Measurements from ENCODE around the gene SPOPL. TPM values are rescaled to one million over a fixed set of nuclear protein-coding genes. Genes with fewer than 3 reads are reported as not detected.

Gene SPOPL
- total RNA-seq, 2 experiments from 2014 or later, result 15.2 to 15.3 TPM

DNA sequence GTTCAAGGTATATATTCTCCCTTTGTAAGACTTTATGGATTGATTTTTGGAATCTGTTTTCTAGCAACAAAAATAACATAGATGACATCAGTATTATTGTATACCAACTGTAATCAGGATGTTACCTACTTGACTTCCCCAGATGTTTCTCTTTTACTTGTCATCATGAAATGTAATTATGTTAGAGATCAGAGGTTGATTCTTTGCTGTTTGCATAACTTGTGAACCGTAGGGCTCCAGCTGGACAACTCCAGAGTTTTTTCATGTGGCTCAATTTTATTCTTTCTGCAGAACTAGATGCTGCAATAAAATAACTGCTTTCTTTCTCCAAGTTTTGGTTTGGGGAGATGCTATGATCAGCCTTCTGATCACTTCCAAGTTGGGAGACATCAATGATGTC, 58.1 kb downstream of the SPOPL start:
- Mint-ChIP-seq H3K36me3 (peaks cover 35% of the 10 kb centered on the region), H3K9me3 (ENCODE audit: low read depth) (no peaks in the 10 kb centered on the region), H3K27me3 (no peaks in the 10 kb centered on the region), H3K4me1 (no peaks in the 10 kb centered on the region), H3K27ac (no peak overlapping the region), H3K4me3 (no peak overlapping the region)
- no peak for DNase-seq
- ATAC-seq, result no peak
- CTCF ChIA-PET, result no interaction called here

DNA sequence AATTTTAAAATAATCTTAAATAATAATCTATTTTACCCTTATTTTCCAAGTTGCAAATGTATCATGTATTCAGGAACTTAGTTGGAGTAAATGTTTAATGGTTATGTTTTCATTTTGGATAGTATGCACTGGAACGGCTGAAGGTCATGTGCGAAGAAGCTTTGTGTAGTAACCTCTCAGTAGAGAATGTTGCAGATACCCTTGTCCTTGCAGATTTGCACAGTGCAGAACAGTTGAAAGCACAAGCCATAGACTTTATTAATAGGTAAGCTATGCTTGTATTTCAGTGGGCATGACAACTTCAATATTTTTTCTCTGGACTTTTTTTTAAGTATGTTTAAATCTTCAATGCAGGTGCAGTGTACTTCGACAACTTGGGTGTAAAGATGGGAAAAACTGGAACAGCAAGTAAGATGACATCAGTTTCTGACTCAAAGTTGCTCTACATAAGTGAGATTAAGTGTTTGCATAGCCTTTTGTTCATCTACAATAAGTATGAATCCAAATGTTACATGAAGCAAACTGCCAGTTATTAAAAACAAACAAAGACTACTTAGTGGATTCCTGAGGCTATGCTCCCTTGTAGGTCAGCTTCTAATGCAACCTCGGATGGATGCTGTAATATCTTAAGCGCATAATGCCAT, 63.1 kb downstream of the SPOPL start:
- Mint-ChIP-seq H3K27ac (no peak overlapping the region), H3K36me3 (peaks cover 29% of the 10 kb centered on the region), H3K4me3 (no peak overlapping the region), H3K4me1 (no peaks in the 10 kb centered on the region), H3K9me3 (ENCODE audit: low read depth) (no peaks in the 10 kb centered on the region), H3K27me3 (no peaks in the 10 kb centered on the region)
- DNase-seq, result no peak
- no peak for ATAC-seq
- CTCF ChIA-PET, result no interaction called here

DNA sequence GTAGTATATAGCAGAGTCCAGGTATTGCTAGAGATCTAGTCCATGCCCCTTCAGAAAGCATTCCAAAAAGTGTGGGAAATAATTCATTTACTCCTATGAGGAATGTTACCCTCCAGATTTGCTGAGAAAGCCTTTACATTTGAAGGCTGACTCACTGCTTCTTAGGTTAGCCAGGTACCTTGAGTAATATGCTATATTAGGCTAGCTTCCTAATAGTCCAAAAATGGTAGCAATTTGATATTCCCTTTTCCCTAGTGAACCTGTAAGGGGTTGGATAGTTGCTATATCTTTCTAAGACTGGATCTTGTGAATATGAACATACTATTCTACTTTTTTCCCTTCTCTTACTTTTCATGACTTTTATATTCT, 63.6 kb downstream of the SPOPL start:
- DNase-seq (no peak), ATAC-seq (no peak)
- H3K36me3 Mint-ChIP-seq, result peaks cover 29% of the 10 kb centered on the region
- no peaks in the 10 kb centered on the region for H3K9me3 Mint-ChIP-seq (ENCODE audit: low read depth)
- H3K27ac Mint-ChIP-seq, result no peak overlapping the region
- H3K4me3 Mint-ChIP-seq, result no peak overlapping the region
- H3K4me1 Mint-ChIP-seq, result no peaks in the 10 kb centered on the region
- CTCF ChIA-PET, result no interaction called here
- H3K27me3 Mint-ChIP-seq, result no peaks in the 10 kb centered on the region

DNA sequence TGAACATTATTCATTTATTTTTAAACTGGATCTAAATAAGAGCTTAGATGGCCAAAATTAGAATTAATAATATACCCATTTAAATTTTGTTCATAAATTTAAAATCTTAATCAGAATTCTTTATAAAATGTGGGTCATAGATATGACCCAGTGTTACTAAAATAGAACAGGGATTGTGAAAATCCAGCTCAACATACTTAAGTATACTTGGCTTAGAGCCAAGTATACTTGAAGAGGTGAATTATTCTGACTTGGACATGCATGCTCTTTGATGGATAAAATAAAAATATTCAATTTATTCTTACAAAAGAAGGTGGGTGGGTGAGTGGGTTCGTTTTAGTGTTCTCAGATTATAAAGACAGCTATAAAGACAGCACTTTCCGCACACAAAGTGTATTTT, 70.7 kb downstream of the SPOPL start:
- Mint-ChIP-seq H3K4me1 (no peaks in the 10 kb centered on the region), H3K9me3 (ENCODE audit: low read depth) (peaks cover 3% of the 10 kb centered on the region), H3K27ac (no peak overlapping the region), H3K36me3 (peaks cover 38% of the 10 kb centered on the region), H3K4me3 (no peak overlapping the region), H3K27me3 (no peaks in the 10 kb centered on the region)
- ATAC-seq (no peak), DNase-seq (no peak)
- CTCF ChIA-PET, result no interaction called here

DNA sequence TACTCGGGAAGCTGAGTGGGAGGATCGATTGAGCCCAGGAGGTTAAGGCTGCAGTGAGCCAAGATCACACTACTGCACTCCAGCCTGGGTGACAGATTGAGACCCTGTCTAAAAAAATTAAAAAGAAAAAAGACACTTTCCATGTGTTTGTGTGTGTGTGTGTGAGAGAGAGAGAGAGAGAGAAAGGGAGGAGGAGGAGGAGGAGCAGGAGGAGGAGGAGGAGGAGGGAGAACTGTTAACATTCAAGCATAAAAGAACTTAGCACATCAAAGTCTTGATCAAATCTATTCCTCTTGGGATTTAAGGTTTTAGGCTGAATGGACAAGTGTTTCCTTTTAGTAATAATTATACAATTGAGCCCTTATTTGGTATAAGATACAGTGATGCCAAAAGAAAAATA, 75.5 kb downstream of the SPOPL start:
- peaks cover 37% of the 10 kb centered on the region for H3K36me3 Mint-ChIP-seq
- peaks cover 3% of the 10 kb centered on the region for H3K9me3 Mint-ChIP-seq (ENCODE audit: low read depth)
- ATAC-seq (no peak), DNase-seq (no peak)
- H3K27me3 Mint-ChIP-seq, result no peaks in the 10 kb centered on the region
- CTCF ChIA-PET, result interaction anchor here (1.4 kb wide), 1 partner anchor 11 kb away, joined by 3 read pairs; no protein-coding TSS in a partner anchor
- H3K4me1 Mint-ChIP-seq, result no peaks in the 10 kb centered on the region
- H3K27ac Mint-ChIP-seq, result no peak overlapping the region
- no peak overlapping the region for H3K4me3 Mint-ChIP-seq

DNA sequence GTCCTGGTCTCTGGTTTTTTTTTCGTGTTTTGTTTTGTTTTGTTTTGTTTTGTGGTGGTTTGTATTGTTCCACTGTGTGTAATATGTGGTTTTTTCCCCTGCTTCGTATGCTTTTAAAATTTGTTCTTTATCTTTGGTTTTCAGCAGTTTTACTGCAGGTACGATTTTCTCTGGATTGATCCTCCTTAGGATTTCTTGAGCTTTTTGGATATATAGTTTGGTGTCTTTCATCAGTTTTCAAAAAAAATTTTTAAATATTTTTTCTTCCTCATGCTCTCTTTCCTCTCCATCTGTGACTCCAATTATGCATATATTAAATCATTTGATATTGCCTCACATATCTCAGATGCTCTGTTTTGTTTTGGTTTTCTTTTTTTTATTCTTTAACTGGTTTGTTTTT, 78.0 kb downstream of the SPOPL start:
- no peak for DNase-seq
- CTCF ChIA-PET, result no interaction called here
- no peaks in the 10 kb centered on the region for H3K27me3 Mint-ChIP-seq

DNA sequence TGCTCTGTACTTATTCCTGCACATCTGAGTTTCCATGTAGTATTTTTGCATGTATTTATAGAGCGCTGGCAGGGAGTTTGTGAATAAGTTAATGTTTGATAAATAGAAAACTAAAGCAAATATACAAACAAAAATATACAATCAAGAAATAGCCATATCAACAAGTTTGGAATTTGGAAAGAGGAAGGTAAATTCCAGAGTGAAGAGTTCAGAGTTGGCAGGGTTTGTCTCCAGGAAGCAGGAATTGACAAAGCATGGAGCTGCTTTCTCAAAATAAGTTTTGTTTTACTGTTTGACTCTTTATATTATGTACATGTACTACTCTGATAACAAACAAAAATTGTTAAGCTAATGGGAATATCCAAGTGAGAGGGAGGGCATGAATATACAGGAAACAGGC, 80.3 kb downstream of the SPOPL start:
- no peak overlapping the region for H3K27ac Mint-ChIP-seq
- H3K4me3 Mint-ChIP-seq, result no peak overlapping the region
- DNase-seq (no peak), ATAC-seq (no peak)
- peaks cover 31% of the 10 kb centered on the region for H3K36me3 Mint-ChIP-seq
- H3K9me3 Mint-ChIP-seq (ENCODE audit: low read depth), result no peaks in the 10 kb centered on the region
- H3K27me3 Mint-ChIP-seq, result no peaks in the 10 kb centered on the region
- no peaks in the 10 kb centered on the region for H3K4me1 Mint-ChIP-seq
- CTCF ChIA-PET, result no interaction called here

More for the DNA sequence above, 78.0 kb downstream of the SPOPL start:
- H3K4me3 Mint-ChIP-seq, result no peak overlapping the region
- H3K27ac Mint-ChIP-seq, result no peak overlapping the region
- no peak for ATAC-seq
- H3K9me3 Mint-ChIP-seq (ENCODE audit: low read depth), result no peaks in the 10 kb centered on the region
- H3K4me1 Mint-ChIP-seq, result no peaks in the 10 kb centered on the region
- H3K36me3 Mint-ChIP-seq, result peaks cover 36% of the 10 kb centered on the region

DNA sequence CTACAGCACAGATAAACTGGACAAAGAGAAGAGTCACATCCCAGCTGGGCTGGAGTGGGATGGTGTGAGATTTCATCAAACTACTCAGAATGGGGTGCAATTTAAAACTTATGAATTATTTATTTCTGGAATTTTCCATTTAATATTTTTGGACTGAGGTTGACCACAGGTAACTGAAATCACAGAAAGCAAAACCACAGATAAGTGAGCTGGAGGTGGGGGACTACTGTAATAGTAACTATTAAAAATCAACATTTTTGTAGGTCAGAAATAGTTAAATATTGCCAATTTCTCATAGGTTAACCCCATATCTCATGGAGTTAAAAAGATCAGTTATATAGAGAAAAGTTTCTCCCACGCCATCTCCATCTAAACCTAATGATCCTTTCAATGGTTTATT, 88.1 kb downstream of the SPOPL start:
- Mint-ChIP-seq H3K36me3 (peaks cover 2% of the 10 kb centered on the region), H3K27ac (no peak overlapping the region), H3K27me3 (no peaks in the 10 kb centered on the region), H3K4me1 (no peaks in the 10 kb centered on the region), H3K4me3 (no peak overlapping the region), H3K9me3 (ENCODE audit: low read depth) (no peaks in the 10 kb centered on the region)
- DNase-seq (no peak), ATAC-seq (no peak)
- CTCF ChIA-PET, result no interaction called here

DNA sequence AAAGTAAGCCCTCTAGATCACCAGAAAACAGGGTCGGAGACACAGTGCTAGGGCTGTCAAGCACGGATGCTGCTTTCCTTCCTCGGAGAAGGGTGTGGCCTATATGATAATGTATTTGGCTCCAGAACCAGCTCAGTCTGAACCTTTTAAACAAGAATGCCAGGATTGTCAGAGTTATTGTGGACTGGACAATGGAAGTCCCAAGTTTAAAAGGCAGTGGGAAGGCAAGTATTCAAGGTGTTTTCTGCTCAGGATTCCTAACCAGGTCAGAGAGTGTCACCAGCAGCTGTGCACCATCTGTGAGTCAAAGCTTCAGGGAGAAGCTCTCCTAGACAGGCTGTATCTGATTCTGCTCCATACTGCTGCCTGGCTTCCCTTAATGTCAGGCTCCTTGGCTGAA, 94.8 kb downstream of the SPOPL start:
- H3K4me3 Mint-ChIP-seq, result no peak overlapping the region
- CTCF ChIA-PET, result no interaction called here
- H3K27ac Mint-ChIP-seq, result no peak overlapping the region
- ATAC-seq (no peak), DNase-seq (no peak)
- H3K27me3 Mint-ChIP-seq, result no peaks in the 10 kb centered on the region
- no peaks in the 10 kb centered on the region for H3K4me1 Mint-ChIP-seq
- no peaks in the 10 kb centered on the region for H3K36me3 Mint-ChIP-seq
- no peaks in the 10 kb centered on the region for H3K9me3 Mint-ChIP-seq (ENCODE audit: low read depth)

DNA sequence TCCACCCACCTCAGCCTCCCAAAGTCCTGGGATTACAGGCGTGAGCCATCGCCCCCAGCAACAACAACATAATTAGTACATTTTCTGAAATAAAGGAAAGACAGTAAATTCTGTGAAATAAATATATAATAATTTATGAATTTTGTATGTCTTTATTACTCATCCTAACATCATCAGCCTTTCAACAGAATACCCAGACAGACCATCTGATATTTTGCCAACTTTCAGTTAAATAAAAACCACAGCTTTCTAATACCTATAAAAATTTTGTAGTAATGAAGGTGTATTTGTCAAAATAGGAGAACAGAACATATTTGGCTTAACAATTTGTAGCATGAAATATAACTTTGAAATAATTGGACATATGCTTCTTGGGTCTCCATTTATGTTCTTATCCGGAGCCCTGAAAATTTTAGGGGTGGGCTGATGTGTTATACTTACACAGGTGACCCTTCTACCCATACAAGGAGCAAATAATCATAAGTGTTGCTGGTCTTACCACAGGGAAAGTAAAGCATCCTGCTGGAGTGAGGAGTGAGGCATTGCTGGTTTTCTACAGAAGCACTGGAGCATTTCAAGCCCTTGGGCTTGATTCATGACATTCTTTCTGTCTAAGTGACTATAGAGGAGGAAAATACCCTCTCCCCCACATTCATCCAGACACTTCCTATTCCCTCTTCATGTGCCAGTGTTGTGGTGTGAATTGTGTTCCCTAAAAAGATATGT, 99.3 kb downstream of the SPOPL start:
- ATAC-seq (no peak), DNase-seq (no peak)
- Mint-ChIP-seq H3K4me1 (no peaks in the 10 kb centered on the region), H3K27ac (no peak overlapping the region), H3K27me3 (no peaks in the 10 kb centered on the region), H3K9me3 (ENCODE audit: low read depth) (no peaks in the 10 kb centered on the region), H3K36me3 (no peaks in the 10 kb centered on the region), H3K4me3 (no peak overlapping the region)
- CTCF ChIA-PET, result interaction anchor here (1.2 kb wide), 1 partner anchor 100 kb away, joined by 3 read pairs; no protein-coding TSS in a partner anchor

DNA sequence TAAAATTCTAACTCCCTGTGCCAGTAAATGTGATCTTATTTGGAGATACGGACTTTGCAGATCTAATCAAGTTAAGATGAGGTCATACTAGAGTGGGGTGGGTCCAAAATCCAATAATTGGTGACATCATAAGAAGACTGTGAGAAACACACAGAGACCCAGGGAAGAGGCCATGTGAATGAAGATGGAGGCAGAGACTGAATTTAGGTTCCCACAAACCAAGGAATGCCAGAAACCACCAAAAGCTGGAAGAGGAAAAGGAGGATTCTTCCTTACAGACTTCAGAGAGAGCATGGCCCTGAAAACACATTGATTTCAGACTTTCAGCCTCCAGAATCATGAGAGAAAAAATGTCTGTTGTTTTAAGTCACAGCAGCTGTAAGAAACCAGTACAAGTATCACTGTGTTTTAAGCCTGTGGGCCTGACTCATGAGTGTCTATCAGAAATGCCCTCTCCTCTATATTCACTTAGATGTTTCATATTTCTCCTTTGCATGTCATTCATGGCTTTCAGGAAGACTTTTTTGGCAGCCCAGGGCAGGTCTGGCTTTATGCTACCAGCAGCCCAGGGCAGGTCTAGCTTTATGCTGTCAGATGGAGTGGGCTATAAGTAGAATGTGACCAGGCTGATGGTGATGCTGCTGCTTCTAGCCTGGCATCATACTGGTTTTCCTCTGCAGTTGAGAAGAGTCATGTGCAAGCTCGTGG, 100.0 kb downstream of the SPOPL start:
- H3K4me1 Mint-ChIP-seq, result no peaks in the 10 kb centered on the region
- no peaks in the 10 kb centered on the region for H3K27me3 Mint-ChIP-seq
- DNase-seq (no peak), ATAC-seq (no peak)
- H3K9me3 Mint-ChIP-seq (ENCODE audit: low read depth), result no peaks in the 10 kb centered on the region
- no peak overlapping the region for H3K4me3 Mint-ChIP-seq
- H3K27ac Mint-ChIP-seq, result no peak overlapping the region
- H3K36me3 Mint-ChIP-seq, result no peaks in the 10 kb centered on the region
- CTCF ChIA-PET, result interaction anchor here (1.2 kb wide), 1 partner anchor 101 kb away, joined by 3 read pairs; no protein-coding TSS in a partner anchor

DNA sequence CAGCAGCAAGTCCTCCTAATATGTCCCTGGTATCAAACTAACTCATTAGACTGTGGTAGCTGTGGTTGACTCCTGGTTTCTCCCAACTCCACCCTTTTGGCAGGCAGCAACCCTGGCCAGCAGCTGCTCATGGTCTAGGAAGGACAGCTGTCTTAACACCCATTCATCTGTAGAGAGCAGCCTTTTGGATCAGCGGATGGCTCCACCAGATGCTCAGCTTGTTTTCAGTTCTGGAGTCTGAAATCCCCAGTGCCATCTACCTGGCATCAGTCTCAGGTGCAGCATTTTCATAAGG, 100.5 kb downstream of the SPOPL start:
- no peaks in the 10 kb centered on the region for H3K4me1 Mint-ChIP-seq
- ATAC-seq (no peak), DNase-seq (no peak)
- H3K9me3 Mint-ChIP-seq (ENCODE audit: low read depth), result no peaks in the 10 kb centered on the region
- CTCF ChIA-PET, result interaction anchor here (1.2 kb wide), 1 partner anchor 101 kb away, joined by 3 read pairs; no protein-coding TSS in a partner anchor
- no peak overlapping the region for H3K27ac Mint-ChIP-seq
- H3K36me3 Mint-ChIP-seq, result no peaks in the 10 kb centered on the region
- no peaks in the 10 kb centered on the region for H3K27me3 Mint-ChIP-seq
- H3K4me3 Mint-ChIP-seq, result no peak overlapping the region

DNA sequence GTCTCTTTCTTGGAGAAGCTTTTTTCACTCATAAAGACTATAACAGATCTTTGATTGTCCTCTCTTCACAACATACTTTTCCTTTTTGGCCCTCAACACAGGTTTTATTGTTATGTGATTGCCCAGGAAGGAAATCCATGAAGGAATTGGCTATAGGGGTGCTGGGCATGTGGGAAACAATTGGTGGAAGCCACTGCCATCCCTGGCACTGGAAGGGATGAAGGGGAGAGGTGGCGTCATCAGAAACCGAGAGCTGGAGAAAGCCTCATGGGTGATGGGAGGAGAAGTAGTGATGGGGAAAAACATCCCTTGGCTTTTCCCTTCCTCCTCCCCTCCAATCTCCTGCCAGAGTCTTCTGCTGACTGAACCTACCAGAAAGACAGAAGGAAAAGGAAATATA, 106.2 kb downstream of the SPOPL start:
- H3K27ac Mint-ChIP-seq, result no peak overlapping the region
- no peak overlapping the region for H3K4me3 Mint-ChIP-seq
- no peaks in the 10 kb centered on the region for H3K9me3 Mint-ChIP-seq (ENCODE audit: low read depth)
- H3K27me3 Mint-ChIP-seq, result no peaks in the 10 kb centered on the region
- no peaks in the 10 kb centered on the region for H3K36me3 Mint-ChIP-seq
- H3K4me1 Mint-ChIP-seq, result no peaks in the 10 kb centered on the region
- ATAC-seq (no peak), DNase-seq (no peak)
- CTCF ChIA-PET, result no interaction called here

DNA sequence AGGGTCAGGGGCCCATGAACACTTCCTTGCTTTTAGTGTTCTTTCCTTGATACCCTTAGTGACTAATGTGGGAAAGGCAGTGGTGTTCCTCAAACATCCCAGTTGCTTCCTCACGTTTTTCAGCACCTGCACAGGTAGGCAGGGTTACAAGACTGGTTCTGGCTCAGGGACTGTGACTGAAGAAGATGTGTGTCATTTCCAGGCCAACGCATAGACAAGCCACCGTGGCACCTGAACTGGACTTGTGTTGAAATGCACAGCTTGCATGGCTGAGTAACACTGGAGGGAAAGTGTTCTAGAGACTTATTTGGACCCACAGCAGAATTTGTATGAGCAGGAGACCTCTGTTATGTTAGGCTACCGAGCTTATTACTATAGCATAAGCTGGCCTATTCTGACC, 107.9 kb downstream of the SPOPL start:
- H3K9me3 Mint-ChIP-seq (ENCODE audit: low read depth), result no peaks in the 10 kb centered on the region
- no peak overlapping the region for H3K27ac Mint-ChIP-seq
- H3K4me1 Mint-ChIP-seq, result no peaks in the 10 kb centered on the region
- no peaks in the 10 kb centered on the region for H3K27me3 Mint-ChIP-seq
- no peaks in the 10 kb centered on the region for H3K36me3 Mint-ChIP-seq
- no peak overlapping the region for H3K4me3 Mint-ChIP-seq
- CTCF ChIA-PET, result no interaction called here
- DNase-seq (no peak), ATAC-seq (no peak)
